Kidney tubule cell (primary cell): ENCODE measurements around the gene FLOT1.
"Not testable (repeated sequence)": the region's sequence is repeated elsewhere in the genome, so short reads cannot be mapped to it uniquely, and the experiment has no call there.

Experiments
- DNase-seq: peaks from one replicate; pipeline ENCODE4 v3.0.0-alpha.2; 2018; ENCODE audit warnings: low spot score

The FLOT1 gene

GRCh38 chr6:30747300-30747687 is 4.8 kb upstream of the FLOT1 start:
- no peak for DNase-seq

GRCh38 chr6:30744054-30744805 is 1.7 kb upstream of the FLOT1 start, which contains the start of gene IER3:
Gene IER3, minus strand, starts transcription at chr6:30744547. Its CDS starts 29 bp downstream, at chr6:30744518.
- DNase-seq = peak; percentile 97

- peak; percentile 67 for DNase-seq
These were observed 889 bp upstream of the FLOT1 start for GRCh38 chr6:30743099-30744053.

GRCh38 chr6:30741789-30742315 is 635 bp downstream of the FLOT1 start:
- no peak for DNase-seq

GRCh38 chr6:30741063-30741779 is 1.3 kb downstream of the FLOT1 start:
- DNase-seq = peak; percentile 53

- no peak for DNase-seq
These were observed 2.0 kb downstream of the FLOT1 start for GRCh38 chr6:30740540-30740870.

GRCh38 chr6:30738532-30738931 is 4.0 kb downstream of the FLOT1 start:
- DNase-seq = no peak

- DNase-seq = no peak
These were observed 6.7 kb downstream of the FLOT1 start for GRCh38 chr6:30735668-30736314.

- no peak for DNase-seq
These were observed 10.1 kb downstream of the FLOT1 start for GRCh38 chr6:30732237-30732943.

- DNase-seq = peak; percentile 96
These were observed 11.7 kb downstream of the FLOT1 start for GRCh38 chr6:30730601-30731435.

GRCh38 chr6:30727920-30728553 is 14.4 kb downstream of the FLOT1 start:
- DNase-seq = no peak

GRCh38 chr6:30726506-30727413 is 15.7 kb downstream of the FLOT1 start:
- peak; percentile 57 for DNase-seq

- DNase-seq = peak; percentile 70
These were observed 16.6 kb downstream of the FLOT1 start for GRCh38 chr6:30725713-30726505.

GRCh38 chr6:30724906-30725667 is 17.4 kb downstream of the FLOT1 start:
- DNase-seq = no peak

GRCh38 chr6:30723843-30724741 is 18.4 kb downstream of the FLOT1 start:
- not testable (repeated sequence) for DNase-seq
